GM12878 (cell line): ENCODE measurements around the gene ZNF79. TPM values are rescaled to one million over a fixed set of nuclear protein-coding genes. Genes with fewer than 3 reads are reported as not detected.

Experiments used
- ATAC-seq: fragments of 200-7000 bp; cut with Tn5 transposase; 3 replicates; pipeline ENCODE4 v1.9.1; 2020; ENCODE audit warnings: mild to moderate bottlenecking, moderate library complexity
- BruUV-seq: library from RNA; stranded (reverse); fragments of 400-500 nt; replicated peaks from 2 replicates; lab custom pipeline; 2021; lab: Mats Ljungman, UMichigan
- CTCF ChIA-PET: fragments of 300-600 bp; sonication (Branson Sonifier 250); formaldehyde crosslinking; extraction: SDS; loops from one replicate; lab custom pipeline; 2021; ENCODE audit warnings: inconsistent platforms; lab: Yijun Ruan, JAX
- POLR2A ChIA-PET: fragments of 350-600 bp; formaldehyde crosslinking; extraction: SDS; loops from one replicate; lab custom pipeline; 2021; ENCODE audit warnings: inconsistent platforms; lab: Charles Lee
- RAD21 ChIA-PET: fragments of 300-600 bp; sonication (Branson Sonifier 250); formaldehyde crosslinking; loops from one replicate; lab custom pipeline; 2023; ENCODE audit warnings: antibody characterized with exemption; ENCODE audit not compliant: unreplicated experiment; lab: Charles Lee
- SMC1A ChIA-PET: fragments of 300-600 bp; sonication (Branson Sonifier 250); formaldehyde crosslinking; loops from one replicate; lab custom pipeline; 2023; ENCODE audit not compliant: unreplicated experiment, uncharacterized antibody; lab: Charles Lee
- DNase-seq: peaks from one replicate; pipeline ENCODE4 v3.0.0-alpha.2; 2011; ENCODE audit warnings: low read depth, low spot score
- FAIRE-seq: peaks from 3 replicates; lab custom pipeline; 2011; peaks lifted over from hg19 to GRCh38; lab: Jason Lieb, UNC
- H2AFZ ChIP-seq: 2 replicates; pipeline ENCODE4 v1.6.0; 2011; ENCODE audit warnings: low read depth, low read length, control low read depth; ENCODE audit not compliant: control insufficient read depth
- H3K27ac ChIP-seq: 2 replicates; pipeline ENCODE4 v1.5.1; 2011; ENCODE audit warnings: control low read depth; ENCODE audit not compliant: control insufficient read depth, insufficient read depth
- H3K27me3 ChIP-seq, 2 experiments: replicated peaks in 1 of 2; 2 replicates each; pipeline versions ENCODE4 v1.6.0 to v1.6.1; 2011; ENCODE audit warnings: low read length in 1 of 2; ENCODE audit not compliant: control insufficient read depth in 2 of 2, insufficient read depth in 2 of 2
- H3K36me3 ChIP-seq, 2 experiments: 2 replicates each; pipeline ENCODE4 v1.5.1; 2011; ENCODE audit warnings: low read length in 1 of 2; ENCODE audit not compliant: control insufficient read depth in 2 of 2, insufficient read depth in 2 of 2
- H3K4me1 ChIP-seq: 2 replicates; pipeline ENCODE4 v1.6.1; 2011; ENCODE audit warnings: mild to moderate bottlenecking, low read length, moderate library complexity, mixed read lengths; ENCODE audit not compliant: control insufficient read depth, insufficient read depth
- H3K4me2 ChIP-seq: 2 replicates; pipeline ENCODE4 v1.6.0; 2011; ENCODE audit warnings: control low read depth; ENCODE audit not compliant: control insufficient read depth, insufficient read depth
- H3K4me3 ChIP-seq: fragments of 200-600 bp; sonication (generic); 2 replicates; pipeline ENCODE4 v1.5.1; 2016
- H3K79me2 ChIP-seq: 2 replicates; pipeline ENCODE4 v1.6.0; 2011; ENCODE audit warnings: low read length; ENCODE audit not compliant: control insufficient read depth, insufficient read depth
- H3K9ac ChIP-seq: 2 replicates; pipeline ENCODE4 v1.8.0; 2011; ENCODE audit warnings: low read length, control low read depth, mixed read lengths; ENCODE audit not compliant: control insufficient read depth, insufficient read depth
- H3K9me3 ChIP-seq: replicated peaks from 3 replicates; pipeline ENCODE4 v1.5.1; 2011; ENCODE audit warnings: mild to moderate bottlenecking, low read length; ENCODE audit not compliant: control insufficient read depth, insufficient read depth
- H4K20me1 ChIP-seq: 2 replicates; pipeline ENCODE4 v1.6.0; 2011; ENCODE audit not compliant: control insufficient read depth, insufficient read depth
- ATF2 ChIP-seq: IDR thresholded peaks from 2 replicates; pipeline ENCODE4 v1.6.1; 2012; ENCODE audit warnings: low read length, inconsistent platforms
- BCL3 ChIP-seq: IDR thresholded peaks from 2 replicates; pipeline ENCODE4 v1.6.1; 2011; ENCODE audit warnings: borderline replicate concordance, low read depth, mild to moderate bottlenecking, moderate library complexity, low read length; ENCODE audit not compliant: insufficient read depth, poor library complexity, severe bottlenecking
- CBFB ChIP-seq: IDR thresholded peaks from 2 replicates; pipeline ENCODE4 v1.6.1; 2016; ENCODE audit warnings: antibody characterized with exemption, low read depth
- CHD1 ChIP-seq: IDR thresholded peaks from 2 replicates; pipeline ENCODE4 v1.6.1; 2012; ENCODE audit warnings: low read depth, low read length, improper control_type of control experiment
- CHD2 ChIP-seq: IDR thresholded peaks from 2 replicates; pipeline ENCODE4 v1.6.1; 2011; ENCODE audit warnings: low read depth, low read length, improper control_type of control experiment, borderline replicate concordance
- FOXM1 ChIP-seq: IDR thresholded peaks from 2 replicates; pipeline ENCODE4 v1.6.1; 2012; ENCODE audit warnings: low read depth, mild to moderate bottlenecking, inconsistent platforms, low read length, moderate library complexity
- IRF3 ChIP-seq: fragments of 450-650 bp; IDR thresholded peaks from 2 replicates; pipeline ENCODE4 v1.6.1; 2014; ENCODE audit warnings: mild to moderate bottlenecking
- NFIC ChIP-seq: IDR thresholded peaks from 2 replicates; pipeline ENCODE4 v1.6.1; 2012; ENCODE audit warnings: low read depth, mild to moderate bottlenecking, inconsistent platforms, low read length, moderate library complexity
- NRF1 ChIP-seq: conservative IDR thresholded peaks from 2 replicates; pipeline ENCODE4 v1.6.1; 2011; ENCODE audit warnings: mild to moderate bottlenecking, low read depth, low read length, improper control_type of control experiment
- RUNX3 ChIP-seq: IDR thresholded peaks from 2 replicates; pipeline ENCODE4 v1.6.1; 2012; ENCODE audit warnings: low read length, inconsistent platforms
- SMAD5 ChIP-seq: IDR thresholded peaks from 2 replicates; pipeline ENCODE4 v1.6.1; 2016; ENCODE audit warnings: antibody characterized with exemption, low read depth
- TARDBP ChIP-seq: IDR thresholded peaks from 2 replicates; pipeline ENCODE4 v1.6.1; 2016; ENCODE audit warnings: borderline replicate concordance
- YBX1 ChIP-seq: fragments of 450-650 bp; IDR thresholded peaks from 2 replicates; pipeline ENCODE4 v1.6.1; 2016; ENCODE audit warnings: antibody characterized with exemption
- ZBED1 ChIP-seq: IDR thresholded peaks from 2 replicates; pipeline ENCODE4 v1.6.1; 2016; ENCODE audit warnings: borderline replicate concordance
- ZZZ3 ChIP-seq: IDR thresholded peaks from 2 replicates; pipeline ENCODE4 v1.6.1; 2011; ENCODE audit warnings: low read depth; ENCODE audit not compliant: control insufficient read depth, insufficient read length
- WGBS: methylation state at CpG from one replicate; pipeline ENCODE4 v1.1.6; 2016; ENCODE audit warnings: low lambda C conversion rate; ENCODE audit not compliant: insufficient replicate concordance, insufficient coverage; ENCODE audit errors: missing lambda C conversion rate; 5-methylcytosine and 5-hydroxymethylcytosine counted together
- in situ Hi-C: fragments of 300-500 bp; cut with MboI; formaldehyde crosslinking; loops from 9 replicates; pipeline ENCODE4 v1.14.3; 2018; ENCODE audit warnings: mixed read lengths
- intact Hi-C: fragments of 100-400 bp; cut with micrococcal nuclease; formaldehyde crosslinking; loops from one replicate; pipeline ENCODE4 v1.14.2; 2022; ENCODE audit not compliant: unreplicated experiment
- polyA plus RNA-seq, 11 experiments: library from polyadenylated mRNA; depleted of rRNA in 4 of 11; unstranded in 6 of 11; stranded (reverse) in 5 of 11; fragments of >200 nt; fragmentation: Nextera tagmentation in 4 of 11; fragmentation: Illumina TruSeq in 1 of 11; extraction: Ambion mirVana in 4 of 11; extraction: Trizol in 1 of 11; gene quantifications; 1 replicate in 1 of 11; 2 replicates in 10 of 11; pipeline versions ENCODE4 v1.2.1 to v1.2.3, GENCODE V29; 2011 to 2016; ENCODE audit warnings: inconsistent platforms in 2 of 11, missing spikeins in 2 of 11, low read depth in 1 of 11
- total RNA-seq, 4 experiments: library from RNA; depleted of rRNA in 3 of 4; stranded (reverse); fragments of >200 nt in 3 of 4; fragmentation: Illumina TruSeq in 1 of 4; extraction: Trizol in 1 of 4; gene quantifications; 2 replicates each; pipeline versions ENCODE4 v1.2.1 to v1.2.3, GENCODE V29; 2013 to 2021

Gene ZNF79
- total and polyA plus RNA-seq, 10 of the 15 experiments (the other 5 are each of a cell fraction or from before 2014, with no cell fraction given): 1.8 to 14.1 (median 11.7) TPM

- Histone ChIP-seq H3K27ac (no peak overlapping the region), H3K4me3 (no peak overlapping the region), H3K4me2 (no peak overlapping the region), H3K4me1 (no peaks in the 10 kb centered on the region), H3K79me2 (no peaks in the 10 kb centered on the region), H3K27me3 (no peaks in the 10 kb centered on the region), H2AFZ (no peak overlapping the region), H3K36me3 (peaks cover 6 to 14% of the 10 kb centered on the region in 2 experiments), H4K20me1 (no peaks in the 10 kb centered on the region), H3K9ac (no peak overlapping the region), H3K9me3 (no peaks in the 10 kb centered on the region)
- FAIRE-seq (no peak), ATAC-seq (no peak), DNase-seq (no peak)
- no TSS peak for BruUV-seq
- no peak for TF ChIP-seq ZBED1
- POLR2A ChIA-PET: no interaction called here
- intact Hi-C loops: no loop called here
- 92% methylated on average over 11 of the region's 11 CpGs for WGBS
- RAD21 ChIA-PET: no interaction called here
- CTCF ChIA-PET: interaction anchor here (0.7 kb wide), 1 partner anchor 398 kb away, joined by 3 read pairs; no protein-coding TSS in a partner anchor
- in situ Hi-C loops: no loop called here
- SMC1A ChIA-PET: no interaction called here
Observed at GRCh38 chr9:127485995-127486394, 61.8 kb downstream of the ZNF79 start.

GRCh38 chr9:127488946-127489345, 64.8 kb downstream of the ZNF79 start:
- in situ Hi-C loops: no loop called here
- no peaks in the 10 kb centered on the region for H3K27me3 ChIP-seq
- DNase-seq: no peak
- H3K27ac ChIP-seq: no peak overlapping the region
- no peaks in the 10 kb centered on the region for H4K20me1 ChIP-seq
- H3K4me1 ChIP-seq: no peaks in the 10 kb centered on the region
- WGBS: 91% methylated on average over 8 of the region's 8 CpGs
- CTCF ChIA-PET: no interaction called here
- H2AFZ ChIP-seq: no peak overlapping the region
- RAD21 ChIA-PET: interaction anchor here (1.1 kb wide), 1 partner anchor 246 kb away, joined by 3 read pairs; the partner anchor contains the start of gene TOR2A
- H3K36me3 ChIP-seq: peaks cover 4 to 12% of the 10 kb centered on the region in 2 experiments
- H3K4me3 ChIP-seq: no peak overlapping the region
- no peaks in the 10 kb centered on the region for H3K9me3 ChIP-seq
- POLR2A ChIA-PET: no interaction called here
- H3K9ac ChIP-seq: no peak overlapping the region
- no peaks in the 10 kb centered on the region for H3K79me2 ChIP-seq
- ATAC-seq: no peak
- FAIRE-seq: no peak
- no TSS peak for BruUV-seq
- H3K4me2 ChIP-seq: no peak overlapping the region
- intact Hi-C loops: no loop called here
- SMC1A ChIA-PET: no interaction called here
- TF ChIP-seq CBFB: no peak
- TF ChIP-seq ZZZ3: no peak
- no peak for TF ChIP-seq TARDBP
- no peak for TF ChIP-seq FOXM1
- TF ChIP-seq CHD1: no peak
- no peak for TF ChIP-seq CHD2
- no peak for TF ChIP-seq YBX1
- no peak for TF ChIP-seq NRF1
- TF ChIP-seq RUNX3: no peak
- TF ChIP-seq NFIC: no peak
- no peak for TF ChIP-seq BCL3
- TF ChIP-seq ATF2: no peak
- no peak for TF ChIP-seq IRF3
- TF ChIP-seq SMAD5: no peak
